GM04504 (cell line): ENCODE data around the gene TWNK.
A peak's percentile ranks its signal among the peaks of the same experiment; 100 is the strongest.

ENCODE experiments used
- DNase-seq: peaks from one replicate; pipeline ENCODE4 v3.0.0-alpha.2; 2012; ENCODE audit warnings: low read depth

TWNK gene

GRCh38 chr10:100996678-100997359 lies 9.5 kb downstream of the TWNK start:
- DNase-seq, result no peak

- DNase-seq, result peak; percentile 58
Observed at GRCh38 chr10:100997360-100998182, 10.2 kb downstream of the TWNK start.

- peak; percentile 62 for DNase-seq
Observed at GRCh38 chr10:100998183-100998990, 11.0 kb downstream of the TWNK start.

- DNase-seq, result peak; percentile 48
Observed at GRCh38 chr10:100998991-100999741, 11.8 kb downstream of the TWNK start.

- DNase-seq, result no peak
Observed at GRCh38 chr10:100999742-101000126, 12.4 kb downstream of the TWNK start, which contains the start of gene LZTS2. Gene LZTS2, plus strand, starts transcription at chr10:100999808. Its CDS starts 2,731 bp downstream, at chr10:101002539.

GRCh38 chr10:101000127-101000914 lies 13.0 kb downstream of the TWNK start:
- DNase-seq, result no peak

GRCh38 chr10:101000915-101001658 lies 13.7 kb downstream of the TWNK start:
- peak; percentile 85 for DNase-seq

GRCh38 chr10:101001659-101002035 lies 14.3 kb downstream of the TWNK start:
- no peak for DNase-seq

GRCh38 chr10:101002456-101002855 lies 15.1 kb downstream of the TWNK start:
- DNase-seq, result no peak

- DNase-seq, result no peak
Observed at GRCh38 chr10:101003639-101004206, 16.4 kb downstream of the TWNK start.

- no peak for DNase-seq
Observed at GRCh38 chr10:101005361-101005760, 18.0 kb downstream of the TWNK start.

GRCh38 chr10:101005869-101006567 lies 18.7 kb downstream of the TWNK start:
- no peak for DNase-seq

- no peak for DNase-seq
Observed at GRCh38 chr10:101006593-101007098, 19.3 kb downstream of the TWNK start.

- no peak for DNase-seq
Observed at GRCh38 chr10:101007099-101007711, 19.9 kb downstream of the TWNK start.

- no peak for DNase-seq
Observed at GRCh38 chr10:101007915-101008822, 20.8 kb downstream of the TWNK start.

GRCh38 chr10:101008823-101009423 lies 21.6 kb downstream of the TWNK start:
- DNase-seq, result no peak

GRCh38 chr10:101010329-101010728 lies 23.0 kb downstream of the TWNK start:
- DNase-seq, result no peak
